NCI-H748 (cell line): ENCODE measurements around the gene KCNH3.

Source experiments
- DNase-seq: peaks from one replicate; lab custom pipeline; 2025; ENCODE audit not compliant: unreplicated experiment; lab: John Stamatoyannopoulos, UW

KCNH3 gene

DNA sequence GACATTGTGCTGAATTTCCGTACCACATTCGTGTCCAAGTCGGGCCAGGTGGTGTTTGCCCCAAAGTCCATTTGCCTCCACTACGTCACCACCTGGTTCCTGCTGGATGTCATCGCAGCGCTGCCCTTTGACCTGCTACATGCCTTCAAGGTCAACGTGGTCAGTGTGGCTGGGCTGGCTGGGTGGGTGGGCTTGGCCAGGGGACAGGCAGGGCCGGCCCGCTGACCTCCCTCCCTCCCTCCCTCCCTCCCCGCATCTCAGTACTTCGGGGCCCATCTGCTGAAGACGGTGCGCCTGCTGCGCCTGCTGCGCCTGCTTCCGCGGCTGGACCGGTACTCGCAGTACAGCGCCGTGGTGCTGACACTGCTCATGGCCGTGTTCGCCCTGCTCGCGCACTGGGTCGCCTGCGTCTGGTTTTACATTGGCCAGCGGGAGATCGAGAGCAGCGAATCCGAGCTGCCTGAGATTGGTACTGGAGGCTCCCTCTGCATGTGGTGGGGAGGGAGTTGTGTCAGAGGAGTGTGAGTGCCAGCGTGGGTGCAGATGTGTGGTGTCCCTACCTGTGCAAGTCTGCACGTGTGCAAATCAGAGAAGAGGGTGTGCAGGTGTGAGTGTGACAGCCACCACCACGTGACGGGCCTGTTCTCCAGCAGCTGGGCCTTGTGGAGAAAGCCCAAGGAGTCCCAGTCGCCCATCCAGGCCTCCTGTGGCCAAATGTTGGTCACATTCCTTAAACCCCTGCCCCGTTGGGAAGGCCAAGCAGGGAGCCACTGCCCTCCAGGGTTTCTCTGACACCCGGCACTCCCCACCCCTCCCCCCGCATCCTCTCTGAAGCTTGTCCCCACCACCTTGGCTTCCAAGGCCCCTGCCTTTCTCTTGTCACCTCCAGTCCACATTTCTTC, 5.3 kb downstream of the KCNH3 start:
- no peak for DNase-seq

- DNase-seq, result no peak
Observed at GRCh38 chr12:49545815-49546214, 7.0 kb downstream of the KCNH3 start.

GRCh38 chr12:49546481-49546880, 7.7 kb downstream of the KCNH3 start:
- DNase-seq, result no peak

- no peak for DNase-seq
Observed at GRCh38 chr12:49547090-49547690, 8.4 kb downstream of the KCNH3 start.

GRCh38 chr12:49548481-49548821, 9.6 kb downstream of the KCNH3 start:
- DNase-seq, result no peak

DNA sequence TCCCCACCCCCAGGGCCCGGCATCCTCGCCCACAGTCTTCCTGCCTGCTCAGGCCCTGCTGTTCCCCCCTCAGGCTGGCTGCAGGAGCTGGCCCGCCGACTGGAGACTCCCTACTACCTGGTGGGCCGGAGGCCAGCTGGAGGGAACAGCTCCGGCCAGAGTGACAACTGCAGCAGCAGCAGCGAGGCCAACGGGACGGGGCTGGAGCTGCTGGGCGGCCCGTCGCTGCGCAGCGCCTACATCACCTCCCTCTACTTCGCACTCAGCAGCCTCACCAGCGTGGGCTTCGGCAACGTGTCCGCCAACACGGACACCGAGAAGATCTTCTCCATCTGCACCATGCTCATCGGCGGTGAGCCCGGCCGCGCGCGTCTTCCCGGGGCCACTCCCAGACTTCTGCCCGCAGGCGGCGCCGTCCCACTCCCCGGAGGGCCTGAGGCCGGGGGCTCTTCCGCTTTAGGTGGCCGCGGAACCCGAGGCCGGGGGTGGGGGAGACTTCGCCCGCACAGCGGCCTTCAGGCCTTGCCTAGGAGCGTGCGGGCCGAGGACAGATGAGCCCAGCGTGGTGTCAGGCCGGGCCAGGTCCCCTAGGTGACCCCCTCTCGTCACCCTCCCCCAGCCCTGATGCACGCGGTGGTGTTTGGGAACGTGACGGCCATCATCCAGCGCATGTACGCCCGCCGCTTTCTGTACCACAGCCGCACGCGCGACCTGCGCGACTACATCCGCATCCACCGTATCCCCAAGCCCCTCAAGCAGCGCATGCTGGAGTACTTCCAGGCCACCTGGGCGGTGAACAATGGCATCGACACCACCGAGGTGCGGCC, 10.2 kb downstream of the KCNH3 start:
- peak; percentile 28 for DNase-seq

GRCh38 chr12:49549735-49550692, 11.2 kb downstream of the KCNH3 start:
- DNase-seq, result peak; percentile 95

DNA sequence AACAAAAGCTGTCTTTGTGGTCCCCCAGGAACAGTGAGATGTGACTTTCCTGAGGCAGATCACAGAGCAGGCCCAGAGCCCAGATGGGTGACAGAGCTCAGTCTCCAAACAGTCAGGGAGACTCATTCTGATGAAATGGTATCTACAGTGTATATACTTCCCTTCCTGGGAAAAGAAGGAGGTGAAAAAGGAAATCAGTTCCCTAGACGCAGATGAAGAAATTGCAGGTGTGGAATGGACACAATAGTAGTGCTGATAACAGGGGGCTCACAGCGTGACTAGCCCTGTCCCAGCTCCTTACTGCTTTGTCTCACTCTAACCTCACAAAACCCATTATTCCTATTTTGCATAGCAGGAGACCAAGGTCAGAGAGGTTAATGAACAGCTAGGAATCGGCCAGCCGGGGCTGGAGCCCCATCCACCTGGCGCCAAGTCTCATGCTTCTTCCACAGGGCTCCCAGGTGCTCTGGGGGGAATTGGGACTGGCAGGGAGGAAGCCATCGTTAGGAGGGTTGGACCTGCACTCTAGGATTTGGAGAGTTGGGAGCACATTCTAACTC, 11.9 kb downstream of the KCNH3 start:
- DNase-seq, result peak; percentile 18

DNA sequence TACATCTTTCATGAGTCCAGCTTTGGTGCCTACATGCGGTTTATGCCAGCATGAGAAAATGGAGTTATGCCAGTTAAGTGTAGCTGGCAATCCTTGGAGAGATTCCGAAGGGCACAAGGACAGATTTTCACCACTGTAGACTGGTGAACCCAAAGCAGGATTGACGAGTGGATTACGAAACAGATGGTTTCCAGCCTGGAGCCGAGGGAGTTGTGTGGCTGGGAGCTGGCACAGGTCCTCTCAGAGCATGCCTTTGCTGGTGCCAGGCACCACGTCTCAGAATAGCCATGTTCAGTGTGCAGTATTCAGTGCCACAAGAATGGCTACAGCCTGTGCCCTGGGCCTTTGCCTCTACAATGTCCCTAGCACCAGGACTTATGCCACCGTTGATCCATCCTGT, 13.2 kb downstream of the KCNH3 start:
- DNase-seq, result no peak

- DNase-seq, result peak; percentile 12
Observed at GRCh38 chr12:49552425-49552824, 13.6 kb downstream of the KCNH3 start.

DNA sequence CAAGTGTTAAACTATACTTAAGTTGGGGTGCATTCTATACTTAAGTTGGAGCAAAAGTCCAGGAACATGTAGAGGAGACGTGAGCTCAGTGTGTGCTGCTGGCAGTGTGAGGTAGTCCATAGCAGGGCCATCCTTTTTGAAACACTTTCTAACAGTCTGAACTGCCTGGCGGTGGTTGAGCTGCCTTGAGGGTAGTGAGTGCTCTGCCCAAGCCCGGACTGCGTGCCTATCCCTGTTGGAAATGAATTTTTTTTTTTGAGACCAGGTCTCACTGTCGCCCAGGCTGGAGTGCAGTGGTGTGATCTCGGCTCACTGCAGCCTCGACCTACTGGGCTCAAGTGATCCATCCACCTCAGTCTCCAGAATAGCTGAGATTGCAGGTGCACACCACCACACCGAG, 14.1 kb downstream of the KCNH3 start:
- DNase-seq, result no peak

DNA sequence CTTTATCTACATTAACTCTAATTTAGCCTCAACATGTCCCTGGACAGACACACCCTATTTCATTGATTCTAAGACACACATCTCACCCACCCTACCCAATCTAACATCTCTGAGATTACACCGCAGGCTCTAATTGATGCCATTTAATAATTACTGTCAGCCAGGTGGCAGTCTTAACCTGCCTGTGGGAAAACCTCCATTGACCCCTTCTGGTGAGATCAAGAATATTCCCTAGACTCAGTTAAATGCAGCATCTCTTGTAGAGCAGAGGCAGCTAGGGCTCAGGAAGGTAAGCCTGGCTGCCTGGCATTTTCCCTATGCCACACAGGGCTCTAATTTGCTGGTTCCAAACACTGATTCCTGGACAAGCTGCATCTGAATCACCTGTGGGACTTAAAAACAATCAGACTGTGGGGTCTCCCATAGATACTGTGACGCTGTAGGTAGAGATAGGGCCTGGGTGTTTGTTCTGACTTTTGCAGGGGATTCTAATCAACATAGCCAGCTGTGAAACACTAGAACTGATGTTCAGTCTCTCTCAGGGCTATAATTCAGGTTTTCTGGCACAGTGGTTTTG, 14.8 kb downstream of the KCNH3 start:
- peak; percentile 90 for DNase-seq

DNA sequence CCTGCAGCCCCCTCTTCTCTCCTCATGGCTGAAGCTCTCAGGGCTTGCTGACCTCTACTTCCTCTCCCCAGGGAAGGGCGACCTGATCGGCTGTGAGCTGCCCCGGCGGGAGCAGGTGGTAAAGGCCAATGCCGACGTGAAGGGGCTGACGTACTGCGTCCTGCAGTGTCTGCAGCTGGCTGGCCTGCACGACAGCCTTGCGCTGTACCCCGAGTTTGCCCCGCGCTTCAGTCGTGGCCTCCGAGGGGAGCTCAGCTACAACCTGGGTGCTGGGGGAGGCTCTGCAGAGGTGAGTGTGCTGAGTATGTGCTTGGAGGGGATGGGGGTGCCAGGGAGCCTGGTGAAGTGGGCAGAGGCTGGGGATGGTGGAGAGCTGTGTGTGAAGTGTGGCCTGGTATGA, 15.4 kb downstream of the KCNH3 start:
- DNase-seq, result no peak

GRCh38 chr12:49555631-49556390, 17.0 kb downstream of the KCNH3 start:
- no peak for DNase-seq

GRCh38 chr12:49556391-49557186, 17.8 kb downstream of the KCNH3 start:
- no peak for DNase-seq

- DNase-seq, result no peak
Observed at GRCh38 chr12:49557187-49557916, 18.5 kb downstream of the KCNH3 start.

DNA sequence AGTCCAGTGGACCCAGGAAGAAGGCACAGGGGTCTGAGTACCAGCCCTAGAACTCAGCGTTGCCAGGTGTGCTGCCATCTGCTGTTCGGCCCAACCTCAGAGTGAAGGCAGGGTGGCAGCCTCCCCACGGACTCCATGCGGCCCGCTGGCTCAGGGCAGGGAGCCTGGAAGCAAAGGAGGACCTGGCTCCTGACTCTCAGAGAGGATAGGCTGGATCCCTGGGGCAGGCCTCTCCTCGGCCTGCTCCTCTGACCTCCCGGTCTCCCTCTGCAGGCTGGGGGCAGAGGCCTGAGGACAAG, 19.0 kb downstream of the KCNH3 start:
- DNase-seq, result peak; percentile 9

DNA sequence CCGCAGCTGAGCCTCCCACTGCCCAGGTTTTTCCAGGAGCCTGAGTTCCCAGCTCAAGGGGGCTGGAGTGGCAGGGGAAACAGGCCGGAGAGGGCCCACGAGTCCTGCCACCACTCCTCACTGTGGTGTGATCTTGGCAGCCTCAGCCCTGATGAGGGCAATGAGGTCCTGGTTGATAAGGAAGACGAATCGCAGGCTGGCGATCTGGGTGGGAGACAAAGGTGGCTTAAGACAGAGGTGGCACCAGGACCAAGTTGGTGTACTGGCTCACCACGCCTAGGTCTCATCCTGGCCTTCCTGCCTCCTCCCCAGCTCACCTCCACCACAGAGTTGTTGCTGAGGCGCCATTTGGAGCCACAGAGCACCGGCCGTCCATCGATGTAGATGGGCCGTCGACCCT, 19.7 kb downstream of the KCNH3 start:
- no peak for DNase-seq
